Measurements from ENCODE around the gene LAMTOR2. TPM values are rescaled to one million over a fixed set of nuclear protein-coding genes. Genes with fewer than 3 reads are reported as not detected.
A peak's percentile ranks its signal among the peaks of the same experiment; 100 is the strongest.

Gene LAMTOR2
- total and polyA plus RNA-seq, 2 of the 8 experiments (the other 6 are each of a cell fraction or from before 2014, with no cell fraction given) = 54.7 to 122 TPM

DNA sequence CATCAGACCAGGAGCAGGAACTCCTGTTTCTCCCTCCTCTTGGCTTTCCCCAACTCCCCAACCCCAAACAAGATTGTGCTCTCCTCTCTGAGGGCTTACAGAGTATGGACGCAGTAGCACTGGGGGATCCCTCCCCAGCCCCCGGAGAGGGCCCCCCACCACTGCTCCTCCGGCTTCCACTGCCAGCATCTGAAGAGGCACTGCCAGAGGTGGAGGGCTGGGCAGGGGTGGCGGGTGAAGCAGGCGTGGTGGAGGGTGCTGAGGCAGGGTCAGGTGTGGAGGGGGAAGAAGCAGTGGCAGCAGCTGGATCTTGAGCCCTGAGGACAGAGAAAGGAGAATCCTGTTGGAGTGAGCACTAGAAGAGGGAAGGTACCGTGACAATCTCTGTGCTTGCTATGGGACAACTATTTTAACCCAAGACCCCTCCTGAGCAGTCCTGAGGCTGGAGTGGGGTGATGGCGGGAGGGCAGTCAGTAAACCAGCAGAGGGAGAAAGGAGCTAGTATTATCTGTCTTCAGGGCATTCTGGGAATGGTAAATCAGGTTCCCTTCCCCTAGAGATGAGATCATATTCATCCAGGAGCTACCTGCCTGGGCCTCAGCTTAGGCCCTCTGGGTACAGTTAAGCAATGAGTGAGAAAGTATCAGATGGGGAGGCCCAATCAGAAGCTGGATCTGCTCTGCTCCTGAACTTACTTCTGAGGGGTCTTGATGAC is 3.4 kb upstream of the LAMTOR2 start:
- Histone ChIP-seq H4K91ac (replicated peaks; ENCODE audit: insufficient read length, low read length) (no peak overlapping the region), H2AFZ (ENCODE audit: low read length) (no peak overlapping the region), H2BK15ac (ENCODE audit: low read length) (no peak overlapping the region), H3K79me2 (ENCODE audit: control insufficient read depth in 1 of 2, insufficient read depth in 2 of 2, low read length in 2 of 2) (peaks cover 0 to 26% of the 10 kb centered on the region in 2 experiments; a peak in 3 of 4 replicates), H4K20me1 (replicated peaks in 1 of 2; ENCODE audit: control insufficient read depth in 1 of 2, insufficient read depth in 2 of 2, low read length in 2 of 2) (peaks cover 0 to 2% of the 10 kb centered on the region in 2 experiments), H4K8ac (ENCODE audit: extremely low read depth, insufficient read depth, low read length) (no peak overlapping the region), H2BK5ac (ENCODE audit: low read depth, low read length) (no peak overlapping the region), H3K4me1 (replicated peaks in 1 of 4; ENCODE audit: control insufficient read depth in 3 of 4, insufficient read depth in 4 of 4, low read length in 3 of 4) (peaks cover 0 to 4% (median 0%) of the 10 kb centered on the region in 4 experiments; a peak in 1 of 7 replicates), H3K27me3 (replicated peaks in 1 of 4; ENCODE audit: control insufficient read depth in 3 of 4, extremely low read depth in 1 of 4, insufficient read depth in 3 of 4, low read length in 3 of 4) (no peaks in the 10 kb centered on the region), H3K14ac (ENCODE audit: insufficient read length) (no peak overlapping the region), H3K36me3 (ENCODE audit: control insufficient read depth in 2 of 4, insufficient read depth in 4 of 4, low read length in 3 of 4) (peaks cover 12 to 25% (median 22%) of the 10 kb centered on the region in 4 experiments; a peak in 7 of 8 replicates), H3K56ac (replicated peaks; ENCODE audit: insufficient read length, low read depth, low read length) (no peak overlapping the region), H2BK20ac (ENCODE audit: low read length) (no peak overlapping the region), H3K23me2 (ENCODE audit: low read depth, low read length) (peaks cover 10% of the 10 kb centered on the region), H3K27ac (ENCODE audit: low read depth, low read length) (no peak overlapping the region), H2BK120ac (replicated peaks; ENCODE audit: low read depth, low read length) (no peak overlapping the region), H3K23ac (ENCODE audit: insufficient read length) (no peak overlapping the region), H3K4me2 (ENCODE audit: insufficient read depth in 1 of 2, low read depth in 2 of 2, low read length in 2 of 2) (no peak overlapping the region), H4K5ac (ENCODE audit: insufficient read length, low read depth, low read length) (no peak overlapping the region), H3K9me3 (ENCODE audit: insufficient read depth in 2 of 2, low read depth in 1 of 2, low read length in 1 of 2) (no peaks in the 10 kb centered on the region), H2AK5ac (ENCODE audit: low read depth, low read length) (no peak overlapping the region), H3K9ac (replicated peaks in 1 of 4; ENCODE audit: extremely low read depth in 1 of 4, low read depth in 3 of 4, low read length in 3 of 4) (no peak overlapping the region), H3K4me3 (ENCODE audit: extremely low read depth in 1 of 4, insufficient read depth in 2 of 4, low read depth in 3 of 4, low read length in 4 of 4) (no peak overlapping the region), H3K79me1 (ENCODE audit: low read depth, low read length) (peaks cover 3% of the 10 kb centered on the region), H3K18ac (ENCODE audit: extremely low read depth, low read length) (no peak overlapping the region), H2BK12ac (ENCODE audit: low read depth, low read length) (no peak overlapping the region), H3K4ac (replicated peaks; ENCODE audit: insufficient read length, low read depth, low read length) (no peak overlapping the region)
- FAIRE-seq = no peak
- ChIA-PET CTCF (ENCODE audit: partially characterized antibody) (interaction anchor here (0.5 to 12.9 kb wide), 18 partner anchors 16 to 146 kb away, joined by 3 to 139 read pairs (median 4); no protein-coding TSS in a partner anchor), POLR2A (ENCODE audit: partially characterized antibody) (interaction anchor here (0.9 to 3.7 kb wide), 5 partner anchors 10 to 75 kb away, joined by 3 to 37 read pairs (median 4); partner anchors contain the start of gene RAB25)
- WGBS, 2 experiments (ENCODE audit: extremely low coverage in 1 of 2, insufficient coverage in 1 of 2, insufficient read length in 1 of 2, insufficient replicate concordance in 2 of 2, low coverage in 1 of 2, low lambda C conversion rate in 2 of 2, missing lambda C conversion rate in 1 of 2) = 87% methylated on average over 4 of the region's 7 CpGs; no CpG with 5 or more reads in 1 of the 2 experiments
- no peak for TF ChIP-seq CEBPB (IDR thresholded peaks at IDR 0.05; ENCODE audit: low read depth, low read length)
- TF ChIP-seq RAD21 (IDR thresholded peaks at IDR 0.05 in 1 of 2, conservative IDR thresholded peaks at IDR 0.05 in 1 of 2; ENCODE audit: low read depth in 2 of 2, low read length in 2 of 2) = peak in 1 of 2 experiments; percentile 9; a peak in 1 of 4 replicates
- no peak for DNase-seq (ENCODE audit: low read depth in 1 of 2, low spot score in 2 of 2)
